BJ (cell line): Measurements from ENCODE around the gene ATG2B. TPM values are rescaled to one million over a fixed set of nuclear protein-coding genes. Genes with fewer than 3 reads are reported as not detected.
A peak's percentile ranks its signal among the peaks of the same experiment; 100 is the strongest.

ENCODE experiments used
- CTCF ChIA-PET: fragments of 350-600 bp; formaldehyde crosslinking; extraction: SDS; loops from one replicate; lab custom pipeline; 2021; ENCODE audit warnings: antibody characterized with exemption, inconsistent platforms; lab: Yijun Ruan, JAX
- POLR2A ChIA-PET: fragments of 300-600 bp; sonication (Branson Sonifier 250); formaldehyde crosslinking; extraction: SDS; loops from one replicate; lab custom pipeline; 2021; ENCODE audit warnings: antibody characterized with exemption; lab: Charles Lee
- DNase-seq: peaks from one replicate; pipeline ENCODE4 v3.0.0-alpha.2; 2011; ENCODE audit warnings: low read depth
- H3K27me3 ChIP-seq: 2 replicates; pipeline ENCODE4 v1.6.0; 2011; ENCODE audit warnings: low read length; ENCODE audit not compliant: control insufficient read depth, insufficient read depth
- H3K36me3 ChIP-seq: 2 replicates; pipeline ENCODE4 v1.5.1; 2011; ENCODE audit warnings: low read length; ENCODE audit not compliant: control insufficient read depth, insufficient read depth
- H3K4me3 ChIP-seq: 2 replicates; pipeline ENCODE4 v1.5.1; 2011; ENCODE audit warnings: low read depth, mild to moderate bottlenecking, control low read depth, low read length
- polyA plus RNA-seq: library from polyadenylated mRNA; depleted of rRNA; stranded (reverse); fragments of >200 nt; gene quantifications from 2 replicates; pipeline ENCODE4 v1.2.3, GENCODE V29; 2011
- TF ChIP-seq, protein P1 (sequence below): IDR thresholded peaks from 2 replicates; pipeline ENCODE4 v1.5.1; 2011; ENCODE audit warnings: low read depth, mild to moderate bottlenecking, control low read depth, inconsistent platforms, low read length, moderate library complexity; ENCODE audit not compliant: insufficient read depth

Gene ATG2B
- polyA plus RNA-seq, 1 experiment = 11.6 TPM

DNA sequence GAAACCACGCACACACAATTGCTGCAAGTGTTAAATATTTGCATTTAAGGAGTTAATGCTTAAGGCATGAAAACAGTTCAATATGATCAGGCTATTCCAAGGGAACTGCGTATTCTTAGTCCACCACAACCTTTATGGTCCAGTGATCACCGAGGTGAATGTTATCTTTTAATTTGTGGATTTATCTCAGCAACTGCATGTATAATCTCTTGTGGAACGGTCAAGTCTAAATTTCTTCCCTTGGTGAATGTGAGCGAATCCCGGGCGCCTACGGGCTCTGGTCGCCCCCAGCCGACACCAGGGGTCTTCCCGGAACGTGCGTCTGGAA is 27.8 kb upstream of the ATG2B start:
- no peaks in the 10 kb centered on the region for H3K27me3 ChIP-seq
- TF ChIP-seq, protein P1, sequence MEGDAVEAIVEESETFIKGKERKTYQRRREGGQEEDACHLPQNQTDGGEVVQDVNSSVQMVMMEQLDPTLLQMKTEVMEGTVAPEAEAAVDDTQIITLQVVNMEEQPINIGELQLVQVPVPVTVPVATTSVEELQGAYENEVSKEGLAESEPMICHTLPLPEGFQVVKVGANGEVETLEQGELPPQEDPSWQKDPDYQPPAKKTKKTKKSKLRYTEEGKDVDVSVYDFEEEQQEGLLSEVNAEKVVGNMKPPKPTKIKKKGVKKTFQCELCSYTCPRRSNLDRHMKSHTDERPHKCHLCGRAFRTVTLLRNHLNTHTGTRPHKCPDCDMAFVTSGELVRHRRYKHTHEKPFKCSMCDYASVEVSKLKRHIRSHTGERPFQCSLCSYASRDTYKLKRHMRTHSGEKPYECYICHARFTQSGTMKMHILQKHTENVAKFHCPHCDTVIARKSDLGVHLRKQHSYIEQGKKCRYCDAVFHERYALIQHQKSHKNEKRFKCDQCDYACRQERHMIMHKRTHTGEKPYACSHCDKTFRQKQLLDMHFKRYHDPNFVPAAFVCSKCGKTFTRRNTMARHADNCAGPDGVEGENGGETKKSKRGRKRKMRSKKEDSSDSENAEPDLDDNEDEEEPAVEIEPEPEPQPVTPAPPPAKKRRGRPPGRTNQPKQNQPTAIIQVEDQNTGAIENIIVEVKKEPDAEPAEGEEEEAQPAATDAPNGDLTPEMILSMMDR = no peak
- no peak for DNase-seq
- ChIA-PET POLR2A (no interaction called here), CTCF (interaction anchor here (0.9 to 2.0 kb wide), 2 partner anchors 11 to 100 kb away, joined by 3 to 4 read pairs; no protein-coding TSS in a partner anchor)
- H3K36me3 ChIP-seq = 0 out of 2 replicates have a peak, but pooled peaks cover 1% of the 10 kb centered on the region
- peak overlapping the region; percentile 78 for H3K4me3 ChIP-seq

DNA sequence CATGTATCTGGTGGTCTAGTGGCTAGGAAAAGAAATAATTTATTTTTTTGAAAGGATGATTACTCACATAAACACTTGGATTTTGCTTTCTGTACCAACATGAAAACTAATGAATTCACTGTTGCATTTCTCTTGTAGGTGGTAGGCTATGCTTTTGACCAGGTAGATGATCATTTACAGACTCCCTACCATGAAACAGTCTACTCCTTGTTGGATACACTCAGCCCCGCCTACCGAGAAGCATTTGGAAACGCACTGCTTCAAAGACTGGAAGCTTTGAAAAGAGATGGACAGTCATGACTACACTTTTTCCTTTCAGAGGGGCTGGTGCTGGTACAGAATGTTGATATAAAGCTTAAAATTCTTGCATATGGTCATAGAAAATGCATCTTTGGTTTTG is 22.2 kb upstream of the ATG2B start:
- CTCF ChIA-PET = interaction anchor here (1.1 kb wide), 1 partner anchor 25 kb away, joined by 4 read pairs; no protein-coding TSS in a partner anchor
- Histone ChIP-seq H3K4me3 (no peak overlapping the region), H3K27me3 (no peaks in the 10 kb centered on the region), H3K36me3 (0 out of 2 replicates have a peak, but pooled peaks cover 1% of the 10 kb centered on the region)
- TF ChIP-seq, protein P1 = no peak
- POLR2A ChIA-PET = no interaction called here
- DNase-seq = no peak

DNA sequence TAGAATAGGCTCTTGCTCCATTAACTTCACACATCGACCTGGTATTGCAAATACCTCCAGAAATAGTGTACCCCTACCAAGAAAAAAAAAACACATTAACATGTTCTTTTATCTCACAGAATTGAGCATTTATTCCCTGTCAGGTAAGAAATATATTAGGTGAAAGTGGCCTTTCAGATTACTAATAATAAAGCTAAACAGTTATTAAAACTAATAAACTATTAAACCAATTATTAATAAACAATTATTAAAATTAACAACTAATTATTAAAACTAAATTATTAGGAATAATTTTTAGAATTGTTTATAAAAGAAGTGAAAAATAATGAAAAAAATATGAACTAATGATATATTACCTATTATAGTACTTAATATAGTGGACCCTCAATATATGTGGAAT is 21.6 kb upstream of the ATG2B start:
- TF ChIP-seq, protein P1 = no peak
- Histone ChIP-seq H3K4me3 (no peak overlapping the region), H3K27me3 (no peaks in the 10 kb centered on the region), H3K36me3 (0 out of 2 replicates have a peak, but pooled peaks cover 1% of the 10 kb centered on the region)
- no peak for DNase-seq
- CTCF ChIA-PET = interaction anchor here (1.1 kb wide), 1 partner anchor 26 kb away, joined by 4 read pairs; no protein-coding TSS in a partner anchor
- POLR2A ChIA-PET = no interaction called here

DNA sequence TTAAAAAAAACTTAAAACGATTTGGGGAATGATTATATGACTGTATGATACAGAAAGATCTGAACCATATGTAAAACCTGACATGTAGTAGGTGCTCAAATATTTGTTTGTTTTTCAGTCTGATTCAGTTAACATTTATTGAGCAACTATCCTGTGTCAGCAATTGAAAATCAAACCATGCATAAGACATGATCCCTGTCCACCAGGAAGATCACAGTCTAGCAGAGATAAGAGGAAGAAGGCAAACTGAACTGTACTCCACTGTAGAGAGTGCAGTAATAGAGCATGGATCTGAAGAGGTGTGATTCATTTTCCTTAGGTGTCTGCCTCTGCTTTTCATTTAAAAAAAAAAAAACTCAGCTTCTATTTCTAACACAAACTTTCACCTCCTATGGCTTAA is 20.9 kb upstream of the ATG2B start:
- TF ChIP-seq, protein P1 = no peak
- H3K27me3 ChIP-seq = no peaks in the 10 kb centered on the region
- no peak for DNase-seq
- CTCF ChIA-PET = interaction anchor here (1.1 kb wide), 1 partner anchor 26 kb away, joined by 4 read pairs; no protein-coding TSS in a partner anchor
- POLR2A ChIA-PET = no interaction called here
- H3K4me3 ChIP-seq = no peak overlapping the region
- H3K36me3 ChIP-seq = 0 out of 2 replicates have a peak, but pooled peaks cover 1% of the 10 kb centered on the region

DNA sequence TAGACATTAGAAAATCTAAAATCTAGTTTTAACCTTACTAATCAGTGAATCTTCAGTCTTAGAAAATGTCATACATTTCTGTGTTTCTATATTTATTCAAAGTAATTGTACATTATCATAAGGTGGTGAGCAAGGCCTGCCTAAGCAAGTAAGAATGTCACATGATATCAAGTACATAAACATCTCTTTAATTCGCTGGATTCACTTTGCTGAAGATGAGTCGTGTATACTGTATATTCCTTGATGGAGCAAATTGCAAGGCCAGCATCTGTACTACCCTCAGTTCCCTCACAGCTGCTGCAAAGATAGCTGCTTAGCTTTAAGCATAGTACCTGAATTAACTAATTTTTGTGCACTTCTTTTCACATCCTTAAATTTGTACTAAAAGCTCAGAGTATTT is 20.3 kb upstream of the ATG2B start:
- POLR2A ChIA-PET = no interaction called here

More for the DNA sequence above, 20.3 kb upstream of the ATG2B start:
- Histone ChIP-seq H3K4me3 (no peak overlapping the region), H3K27me3 (no peaks in the 10 kb centered on the region), H3K36me3 (0 out of 2 replicates have a peak, but pooled peaks cover 1% of the 10 kb centered on the region)
- CTCF ChIA-PET = no interaction called here
- no peak for DNase-seq
- TF ChIP-seq, protein P1 = no peak
